K562 (cell line): ENCODE results near the gene HSF5. TPM values are rescaled to one million over a fixed set of nuclear protein-coding genes. Genes with fewer than 3 reads are reported as not detected.

Experiments
- BRF2 ChIP-seq: IDR thresholded peaks from 3 replicates; pipeline ENCODE4 v1.6.1; 2011; ENCODE audit warnings: borderline replicate concordance, mild to moderate bottlenecking; ENCODE audit not compliant: insufficient read length, insufficient read depth
- CC2D1A ChIP-seq: fragments of 450-650 bp; IDR thresholded peaks from 2 replicates; pipeline ENCODE4 v1.6.1; 2017; ENCODE audit warnings: mild to moderate bottlenecking
- HMG20A ChIP-seq: fragments of 450-650 bp; formaldehyde crosslinking; conservative IDR thresholded peaks from 2 replicates; pipeline ENCODE4 v1.4.0; 2020; ENCODE audit warnings: mild to moderate bottlenecking, mixed read lengths
- JUNB ChIP-seq: fragments of 450-650 bp; formaldehyde crosslinking; conservative IDR thresholded peaks from 2 replicates; pipeline ENCODE4 v1.4.0; 2020; ENCODE audit warnings: mild to moderate bottlenecking
- MXD1 ChIP-seq: fragments of 250-450 bp; sonication (Bioruptor Pico); IDR thresholded peaks from 2 replicates; pipeline ENCODE4 v1.8.0; 2021; ENCODE audit warnings: borderline replicate concordance, mild to moderate bottlenecking, moderate library complexity; ENCODE audit not compliant: poor library complexity, severe bottlenecking
- MYBL2 ChIP-seq, 2 experiments: fragments of 450-650 bp in 1 of 2; sonication (generic) in 1 of 2; formaldehyde crosslinking in 1 of 2; IDR thresholded peaks; 2 replicates each; pipeline versions ENCODE4 v1.6.1 to v1.8.1; 2017 to 2022; ENCODE audit warnings: borderline replicate concordance in 1 of 2, inconsistent platforms in 1 of 2, low read depth in 1 of 2, mild to moderate bottlenecking in 1 of 2, missing genetic modification reagents in 1 of 2, moderate library complexity in 1 of 2
- POLR2G ChIP-seq: fragments of 200-400 bp; formaldehyde crosslinking; IDR thresholded peaks from 2 replicates; pipeline ENCODE4 v1.6.1; 2017; ENCODE audit warnings: low read depth, mild to moderate bottlenecking, antibody characterized with exemption, low read length, moderate library complexity
- RBM14 ChIP-seq: fragments of 200-400 bp; formaldehyde crosslinking; IDR thresholded peaks from 2 replicates; pipeline ENCODE4 v1.6.1; 2018; ENCODE audit warnings: low read depth, mild to moderate bottlenecking, low read length, moderate library complexity, borderline replicate concordance; ENCODE audit not compliant: insufficient read depth
- RBM15 ChIP-seq: fragments of 200-400 bp; formaldehyde crosslinking; IDR thresholded peaks from 2 replicates; pipeline ENCODE4 v1.6.1; 2018; ENCODE audit warnings: mild to moderate bottlenecking, low read length, moderate library complexity; ENCODE audit not compliant: insufficient read depth
- RNF2 ChIP-seq: sonication (generic); IDR thresholded peaks from 2 replicates; pipeline ENCODE4 v1.6.1; 2016
- THAP12 ChIP-seq: fragments of 250-450 bp; sonication (Bioruptor Pico); IDR thresholded peaks from 2 replicates; pipeline ENCODE4 v1.9.0; 2021; ENCODE audit warnings: mild to moderate bottlenecking, inconsistent platforms
- THRAP3 ChIP-seq: fragments of 450-650 bp; IDR thresholded peaks from 2 replicates; pipeline ENCODE4 v1.6.1; 2016; ENCODE audit warnings: mild to moderate bottlenecking, inconsistent platforms, borderline replicate concordance
- TOE1 ChIP-seq, 2 experiments: fragments of 450-650 bp in 1 of 2; sonication (generic) in 1 of 2; formaldehyde crosslinking in 1 of 2; IDR thresholded peaks; 2 replicates each; pipeline versions ENCODE4 v1.7.1 to v1.8.0; 2016 to 2022; ENCODE audit warnings: borderline replicate concordance in 2 of 2, mild to moderate bottlenecking in 2 of 2, antibody characterized with exemption in 1 of 2, inconsistent platforms in 1 of 2, low read depth in 1 of 2, missing genetic modification reagents in 1 of 2, moderate library complexity in 1 of 2
- UBTF ChIP-seq, 2 experiments: IDR thresholded peaks; 2 replicates each; pipeline ENCODE4 v1.6.1; 2012; ENCODE audit warnings: improper control_type of control experiment in 2 of 2, low read depth in 2 of 2, low read length in 2 of 2, borderline replicate concordance in 1 of 2
- ZKSCAN1 ChIP-seq: fragments of 150-350 bp; IDR thresholded peaks from 2 replicates; pipeline ENCODE4 v1.6.1; 2016; ENCODE audit warnings: low read depth, low read length
- ZNF232 ChIP-seq: sonication (generic); formaldehyde crosslinking; IDR thresholded peaks from 2 replicates; pipeline ENCODE4 v1.8.0; 2022; ENCODE audit warnings: mild to moderate bottlenecking, missing genetic modification reagents
- ZNF644 ChIP-seq: fragments of 200-800 bp; sonication (Bioruptor generic); IDR thresholded peaks from 2 replicates; pipeline ENCODE4 v1.6.1; 2016; ENCODE audit warnings: low read depth, missing genetic modification characterization, missing compliant biosample characterization
- ZNF778 ChIP-seq: fragments of 450-650 bp; formaldehyde crosslinking; IDR thresholded peaks from 2 replicates; pipeline ENCODE4 v1.4.0; 2020; ENCODE audit warnings: mild to moderate bottlenecking, moderate library complexity
- polyA plus RNA-seq, 8 experiments: library from polyadenylated mRNA; depleted of rRNA in 4 of 8; stranded (reverse) in 5 of 8; unstranded in 3 of 8; fragments of >200 nt; fragmentation: Nextera tagmentation in 2 of 8; fragmentation: Illumina TruSeq in 1 of 8; extraction: Ambion mirVana in 2 of 8; extraction: Trizol in 1 of 8; gene quantifications; 2 replicates each; pipeline versions ENCODE4 v1.2.1 to v1.2.3, GENCODE V29; 2011 to 2014; ENCODE audit warnings: inconsistent platforms in 1 of 8, missing spikeins in 1 of 8
- total RNA-seq, 7 experiments: library from RNA; depleted of rRNA in 6 of 7; stranded (reverse); fragments of >200 nt in 6 of 7; fragmentation: Illumina TruSeq in 2 of 7; extraction: Trizol in 2 of 7; gene quantifications; 2 replicates each; pipeline versions ENCODE4 v1.2.1 to v1.2.3, GENCODE V29; 2011 to 2021; ENCODE audit warnings: low replicate concordance in 1 of 7
- TF ChIP-seq, protein P1 (sequence below): fragments of 250-450 bp; sonication (Bioruptor Pico); IDR thresholded peaks from 2 replicates; pipeline ENCODE4 v1.8.0; 2021; ENCODE audit warnings: mild to moderate bottlenecking, moderate library complexity

Gene HSF5
- total and polyA plus RNA-seq, 9 of the 15 experiments (the other 6 are each of a cell fraction or from before 2014, with no cell fraction given), result 0.04 TPM; not detected in 8

DNA sequence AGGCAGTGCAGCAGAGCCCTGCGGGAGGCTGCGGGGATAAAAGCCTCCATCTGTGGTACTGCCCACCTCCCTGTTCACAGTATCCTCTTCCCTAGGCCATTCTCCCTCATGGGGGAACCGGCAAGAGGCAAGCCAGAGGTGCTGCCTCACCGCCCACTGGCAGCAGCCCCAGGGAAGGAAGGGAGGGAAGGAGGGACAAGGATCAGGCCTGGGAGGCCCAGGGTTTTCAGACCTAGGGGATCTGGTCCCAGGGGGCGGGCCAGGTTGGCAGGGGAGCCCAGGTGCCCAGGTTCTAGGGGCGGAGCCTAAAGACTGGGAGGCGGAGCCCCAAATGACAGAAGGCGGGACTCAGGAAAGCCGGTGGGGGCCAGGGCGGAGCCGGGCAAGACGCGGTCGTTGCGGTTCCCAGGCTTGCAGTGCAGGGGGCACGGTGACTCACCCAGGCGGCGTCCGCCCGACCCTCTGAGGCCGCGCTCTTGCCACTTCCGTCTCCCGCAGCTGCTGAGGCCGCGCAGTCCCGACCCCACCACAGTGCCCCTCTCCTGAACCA, 29.2 kb upstream of the HSF5 start (continued):
- no peak for TF ChIP-seq ZKSCAN1
- 0 out of 2 replicates have a peak, but pooled peaks have one; percentile 28 for TF ChIP-seq THAP12 (CRISPR knock-in tag)
- TF ChIP-seq JUNB (CRISPR knock-in tag), result 0 out of 2 replicates have a peak, but pooled peaks have one; percentile 57
- no peak for TF ChIP-seq THRAP3
- no peak for TF ChIP-seq TOE1 (IDR thresholded peaks at IDR 0.05; ENCODE audit: borderline replicate concordance)
- no peak for TF ChIP-seq TOE1 (CRISPR knock-in tag; IDR thresholded peaks at IDR 0.05; ENCODE audit: borderline replicate concordance, low read depth)
- TF ChIP-seq POLR2G, result peak; percentile 86
- TF ChIP-seq RBM14, result no peak
- TF ChIP-seq ZNF232 (CRISPR knock-in tag), result no peak
- no peak for TF ChIP-seq HMG20A (CRISPR knock-in tag)
- no peak for TF ChIP-seq MYBL2 (IDR thresholded peaks at IDR 0.05; ENCODE audit: low read depth)
- TF ChIP-seq MYBL2 (CRISPR knock-in tag; IDR thresholded peaks at IDR 0.05; ENCODE audit: borderline replicate concordance), result no peak
- TF ChIP-seq, protein P1, sequence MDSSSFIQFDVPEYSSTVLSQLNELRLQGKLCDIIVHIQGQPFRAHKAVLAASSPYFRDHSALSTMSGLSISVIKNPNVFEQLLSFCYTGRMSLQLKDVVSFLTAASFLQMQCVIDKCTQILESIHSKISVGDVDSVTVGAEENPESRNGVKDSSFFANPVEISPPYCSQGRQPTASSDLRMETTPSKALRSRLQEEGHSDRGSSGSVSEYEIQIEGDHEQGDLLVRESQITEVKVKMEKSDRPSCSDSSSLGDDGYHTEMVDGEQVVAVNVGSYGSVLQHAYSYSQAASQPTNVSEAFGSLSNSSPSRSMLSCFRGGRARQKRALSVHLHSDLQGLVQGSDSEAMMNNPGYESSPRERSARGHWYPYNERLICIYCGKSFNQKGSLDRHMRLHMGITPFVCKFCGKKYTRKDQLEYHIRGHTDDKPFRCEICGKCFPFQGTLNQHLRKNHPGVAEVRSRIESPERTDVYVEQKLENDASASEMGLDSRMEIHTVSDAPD (CRISPR knock-in tag), result no peak
- no peak for TF ChIP-seq RBM15
- TF ChIP-seq CC2D1A, result no peak
- no peak for TF ChIP-seq RNF2
- no peak for TF ChIP-seq ZNF778 (CRISPR knock-in tag)
- TF ChIP-seq BRF2, result no peak
- TF ChIP-seq UBTF (IDR thresholded peaks at IDR 0.05; ENCODE audit: borderline replicate concordance in 1 of 2, low read depth in 2 of 2, low read length in 2 of 2), result no peak
- no peak for TF ChIP-seq ZNF644 (tag)
- no peak for TF ChIP-seq MXD1
